ENCODE results near the gene AFF3.

The AFF3 gene

GRCh38 chr2:100036793-100037192 lies 105.6 kb downstream of the AFF3 start:
- TF ChIP-seq POLR2AphosphoS5 (IDR thresholded peaks at IDR 0.05; ENCODE audit: low read depth, low read length) (no peak), TAF1 (IDR thresholded peaks at IDR 0.05; ENCODE audit: borderline replicate concordance, insufficient read depth, low read length) (no peak)

- TF ChIP-seq TAF1 (IDR thresholded peaks at IDR 0.05; ENCODE audit: borderline replicate concordance, insufficient read depth, low read length) (no peak), POLR2AphosphoS5 (IDR thresholded peaks at IDR 0.05; ENCODE audit: low read depth, low read length) (no peak), FOXP2 (optimal IDR thresholded peaks at IDR 0.05; ENCODE audit: borderline replicate concordance, extremely low read depth, extremely low read length, insufficient read depth) (no peak), SIN3A (IDR thresholded peaks at IDR 0.05; ENCODE audit: borderline replicate concordance, insufficient read depth, low read length) (no peak)
- TF ChIP-seq, protein P1, sequence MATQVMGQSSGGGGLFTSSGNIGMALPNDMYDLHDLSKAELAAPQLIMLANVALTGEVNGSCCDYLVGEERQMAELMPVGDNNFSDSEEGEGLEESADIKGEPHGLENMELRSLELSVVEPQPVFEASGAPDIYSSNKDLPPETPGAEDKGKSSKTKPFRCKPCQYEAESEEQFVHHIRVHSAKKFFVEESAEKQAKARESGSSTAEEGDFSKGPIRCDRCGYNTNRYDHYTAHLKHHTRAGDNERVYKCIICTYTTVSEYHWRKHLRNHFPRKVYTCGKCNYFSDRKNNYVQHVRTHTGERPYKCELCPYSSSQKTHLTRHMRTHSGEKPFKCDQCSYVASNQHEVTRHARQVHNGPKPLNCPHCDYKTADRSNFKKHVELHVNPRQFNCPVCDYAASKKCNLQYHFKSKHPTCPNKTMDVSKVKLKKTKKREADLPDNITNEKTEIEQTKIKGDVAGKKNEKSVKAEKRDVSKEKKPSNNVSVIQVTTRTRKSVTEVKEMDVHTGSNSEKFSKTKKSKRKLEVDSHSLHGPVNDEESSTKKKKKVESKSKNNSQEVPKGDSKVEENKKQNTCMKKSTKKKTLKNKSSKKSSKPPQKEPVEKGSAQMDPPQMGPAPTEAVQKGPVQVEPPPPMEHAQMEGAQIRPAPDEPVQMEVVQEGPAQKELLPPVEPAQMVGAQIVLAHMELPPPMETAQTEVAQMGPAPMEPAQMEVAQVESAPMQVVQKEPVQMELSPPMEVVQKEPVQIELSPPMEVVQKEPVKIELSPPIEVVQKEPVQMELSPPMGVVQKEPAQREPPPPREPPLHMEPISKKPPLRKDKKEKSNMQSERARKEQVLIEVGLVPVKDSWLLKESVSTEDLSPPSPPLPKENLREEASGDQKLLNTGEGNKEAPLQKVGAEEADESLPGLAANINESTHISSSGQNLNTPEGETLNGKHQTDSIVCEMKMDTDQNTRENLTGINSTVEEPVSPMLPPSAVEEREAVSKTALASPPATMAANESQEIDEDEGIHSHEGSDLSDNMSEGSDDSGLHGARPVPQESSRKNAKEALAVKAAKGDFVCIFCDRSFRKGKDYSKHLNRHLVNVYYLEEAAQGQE (IDR thresholded peaks at IDR 0.05; ENCODE audit: insufficient read depth in 1 of 2, low read depth in 2 of 2, low read length in 2 of 2), result no peak
These were observed 106.4 kb downstream of the AFF3 start for GRCh38 chr2:100036026-100036425.

GRCh38 chr2:100034431-100034830 lies 108.0 kb downstream of the AFF3 start:
- TF ChIP-seq FOXP2 (optimal IDR thresholded peaks at IDR 0.05; ENCODE audit: borderline replicate concordance, extremely low read depth, extremely low read length, insufficient read depth), result no peak
- TF ChIP-seq, protein P1 (IDR thresholded peaks at IDR 0.05; ENCODE audit: insufficient read depth in 1 of 2, low read depth in 2 of 2, low read length in 2 of 2), result no peak
- TF ChIP-seq SIN3A (IDR thresholded peaks at IDR 0.05; ENCODE audit: borderline replicate concordance, insufficient read depth, low read length), result no peak
- TF ChIP-seq TAF1 (IDR thresholded peaks at IDR 0.05; ENCODE audit: borderline replicate concordance, insufficient read depth, low read length), result no peak
- no peak for TF ChIP-seq POLR2AphosphoS5 (IDR thresholded peaks at IDR 0.05; ENCODE audit: low read depth, low read length)

DNA sequence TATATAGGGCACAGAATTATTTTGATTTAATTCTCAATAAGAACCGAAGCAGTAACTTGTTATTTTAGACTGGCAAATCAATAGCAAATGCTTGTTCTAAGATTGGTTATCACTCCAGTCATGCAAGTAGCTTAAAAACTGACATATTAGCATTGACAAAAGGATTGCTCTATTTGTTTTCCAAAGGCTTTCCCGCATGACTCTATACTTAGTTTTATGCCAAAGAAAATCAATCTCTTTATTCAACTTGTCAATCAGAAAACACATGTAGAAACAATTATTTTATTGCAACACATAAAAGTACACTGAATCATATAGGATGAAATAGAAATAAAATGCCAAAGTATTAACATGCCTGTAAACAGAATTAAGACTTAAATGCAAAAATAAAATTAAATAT lies 108.4 kb downstream of the AFF3 start:
- no peak for TF ChIP-seq TAF1 (IDR thresholded peaks at IDR 0.05; ENCODE audit: borderline replicate concordance, insufficient read depth, low read length)

GRCh38 chr2:100031604-100032003 lies 110.8 kb downstream of the AFF3 start:
- TF ChIP-seq POLR2AphosphoS5 (IDR thresholded peaks at IDR 0.05; ENCODE audit: low read depth, low read length) (no peak), SIN3A (IDR thresholded peaks at IDR 0.05; ENCODE audit: borderline replicate concordance, insufficient read depth, low read length) (no peak), TAF1 (IDR thresholded peaks at IDR 0.05; ENCODE audit: borderline replicate concordance, insufficient read depth, low read length) (no peak), FOXP2 (optimal IDR thresholded peaks at IDR 0.05; ENCODE audit: borderline replicate concordance, extremely low read depth, extremely low read length, insufficient read depth) (no peak)
- TF ChIP-seq, protein P1 (IDR thresholded peaks at IDR 0.05; ENCODE audit: insufficient read depth in 1 of 2, low read depth in 2 of 2, low read length in 2 of 2), result no peak

DNA sequence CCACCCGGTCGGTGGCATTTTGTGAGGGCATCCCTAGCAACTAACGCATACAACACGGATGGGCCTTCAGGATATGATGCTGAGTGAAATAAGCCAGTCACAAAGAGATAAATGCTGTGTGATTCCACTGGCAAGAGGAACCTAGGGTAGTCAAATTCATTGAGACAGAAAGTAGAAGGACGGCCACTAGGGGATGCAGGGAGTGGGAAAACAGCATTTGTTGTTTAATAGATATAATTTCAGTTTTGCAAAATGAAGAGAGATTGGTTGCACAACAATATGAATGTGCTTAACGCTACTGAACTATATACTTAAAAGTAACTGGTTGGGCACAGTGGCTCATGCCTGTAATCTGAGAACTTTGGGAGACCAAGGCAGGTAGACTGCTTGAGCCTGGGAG lies 112.9 kb downstream of the AFF3 start:
- TF ChIP-seq SIN3A (IDR thresholded peaks at IDR 0.05; ENCODE audit: borderline replicate concordance, insufficient read depth, low read length), result no peak

DNA sequence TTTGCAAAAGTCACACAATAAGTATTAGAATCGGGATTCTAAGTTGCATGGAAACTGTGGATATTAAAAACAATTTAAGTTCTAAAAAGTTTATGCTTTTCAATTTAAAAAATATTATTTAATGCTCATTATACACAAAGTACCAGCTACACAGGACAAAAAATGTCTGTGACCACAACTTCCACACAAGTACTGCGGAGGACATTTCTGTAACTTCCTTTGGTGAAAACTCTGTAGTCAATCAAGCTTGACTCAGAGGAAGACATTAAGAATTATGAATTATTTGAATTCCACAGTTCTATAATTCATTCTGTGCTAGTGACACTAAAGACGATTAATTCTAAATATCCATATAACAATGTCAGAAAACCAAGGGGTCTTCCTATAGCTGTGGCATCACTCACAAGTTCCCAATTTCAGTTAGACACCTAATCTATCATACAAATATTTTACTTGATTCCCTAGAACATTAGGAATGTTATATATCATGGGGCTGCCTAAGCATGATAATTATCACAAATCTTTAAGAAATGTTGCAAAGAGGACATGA lies 120.5 kb downstream of the AFF3 start:
- no peak for TF ChIP-seq FOXP2 (optimal IDR thresholded peaks at IDR 0.05; ENCODE audit: borderline replicate concordance, extremely low read depth, extremely low read length, insufficient read depth)
- TF ChIP-seq SIN3A (IDR thresholded peaks at IDR 0.05; ENCODE audit: borderline replicate concordance, insufficient read depth, low read length), result no peak
- TF ChIP-seq POLR2AphosphoS5 (IDR thresholded peaks at IDR 0.05; ENCODE audit: low read depth, low read length), result no peak
- no peak for TF ChIP-seq TAF1 (IDR thresholded peaks at IDR 0.05; ENCODE audit: borderline replicate concordance, insufficient read depth, low read length)
- TF ChIP-seq, protein P1 (IDR thresholded peaks at IDR 0.05; ENCODE audit: insufficient read depth in 1 of 2, low read depth in 2 of 2, low read length in 2 of 2), result no peak

Measured in PFSK-1 (cell line).